GM18909 (cell line): ENCODE measurements around the gene PPARG.
"Not testable (repeated sequence)": the region's sequence is repeated elsewhere in the genome, so short reads cannot be mapped to it uniquely, and the experiment has no call there.

Experiments used
- ATAC-seq: cut with Tn5 transposase; IDR thresholded peaks from one replicate; pipeline ENCODE4 v1.9.1; 2021; ENCODE audit warnings: mild to moderate bottlenecking; ENCODE audit not compliant: unreplicated experiment, poor library complexity

PPARG gene

DNA sequence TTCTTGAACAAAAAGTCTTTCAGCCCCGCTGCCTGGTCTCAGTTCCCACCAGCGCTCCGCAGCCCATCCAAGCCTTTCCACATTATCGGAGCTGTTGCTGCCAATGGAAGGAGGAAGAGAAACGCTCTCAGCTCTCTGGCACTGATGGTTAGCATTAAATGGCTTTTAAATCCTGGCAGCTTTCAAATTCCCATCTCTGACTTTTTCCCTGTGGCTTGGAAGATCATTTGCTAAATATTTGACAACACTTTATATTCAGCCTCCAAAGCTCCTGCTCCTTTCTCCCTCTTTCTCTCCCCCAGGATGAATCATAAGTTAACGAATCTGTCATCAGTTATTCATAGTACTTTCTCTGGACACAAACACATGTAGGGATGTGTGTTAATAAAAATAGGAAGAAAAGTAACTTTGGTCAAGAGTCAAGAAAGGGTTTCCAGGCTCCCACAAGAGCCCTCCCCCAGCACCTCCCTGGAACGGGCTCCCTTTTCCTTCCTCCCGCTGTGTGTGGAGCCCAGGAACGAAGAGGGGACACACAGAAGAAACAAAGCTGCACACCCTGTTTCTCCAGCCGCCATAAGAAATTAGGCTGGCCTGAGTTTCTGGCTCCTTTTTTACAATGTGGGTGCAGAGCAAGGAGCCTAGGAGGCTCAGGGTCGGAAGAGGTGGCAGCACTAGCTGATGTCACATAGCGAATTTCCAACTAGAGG lies 147.8 kb downstream of the PPARG start:
- no peak for ATAC-seq

DNA sequence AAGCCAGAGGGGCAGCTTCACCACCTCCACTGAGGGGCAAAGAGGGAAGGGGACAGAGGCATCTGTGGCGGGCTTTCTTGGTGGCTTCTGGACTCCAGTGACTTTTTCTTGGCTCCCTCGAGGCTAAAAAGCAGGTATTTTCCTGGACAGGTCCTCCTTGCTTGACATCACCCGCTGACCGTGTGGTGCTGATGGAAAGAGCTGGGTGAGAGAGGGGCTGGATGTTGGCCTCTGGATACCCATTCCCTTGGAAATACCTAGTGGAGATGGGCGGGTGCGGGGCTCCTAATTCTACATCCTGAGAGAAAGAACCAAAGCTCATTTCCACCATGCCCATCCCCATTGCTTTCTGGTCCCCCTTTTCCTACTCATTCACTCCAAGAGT lies 148.3 kb downstream of the PPARG start:
- ATAC-seq = no peak

GRCh38 chr3:12437861-12438260 lies 149.0 kb downstream of the PPARG start:
- no peak for ATAC-seq

- no peak for ATAC-seq
These were observed 149.4 kb downstream of the PPARG start for GRCh38 chr3:12438318-12438717.

DNA sequence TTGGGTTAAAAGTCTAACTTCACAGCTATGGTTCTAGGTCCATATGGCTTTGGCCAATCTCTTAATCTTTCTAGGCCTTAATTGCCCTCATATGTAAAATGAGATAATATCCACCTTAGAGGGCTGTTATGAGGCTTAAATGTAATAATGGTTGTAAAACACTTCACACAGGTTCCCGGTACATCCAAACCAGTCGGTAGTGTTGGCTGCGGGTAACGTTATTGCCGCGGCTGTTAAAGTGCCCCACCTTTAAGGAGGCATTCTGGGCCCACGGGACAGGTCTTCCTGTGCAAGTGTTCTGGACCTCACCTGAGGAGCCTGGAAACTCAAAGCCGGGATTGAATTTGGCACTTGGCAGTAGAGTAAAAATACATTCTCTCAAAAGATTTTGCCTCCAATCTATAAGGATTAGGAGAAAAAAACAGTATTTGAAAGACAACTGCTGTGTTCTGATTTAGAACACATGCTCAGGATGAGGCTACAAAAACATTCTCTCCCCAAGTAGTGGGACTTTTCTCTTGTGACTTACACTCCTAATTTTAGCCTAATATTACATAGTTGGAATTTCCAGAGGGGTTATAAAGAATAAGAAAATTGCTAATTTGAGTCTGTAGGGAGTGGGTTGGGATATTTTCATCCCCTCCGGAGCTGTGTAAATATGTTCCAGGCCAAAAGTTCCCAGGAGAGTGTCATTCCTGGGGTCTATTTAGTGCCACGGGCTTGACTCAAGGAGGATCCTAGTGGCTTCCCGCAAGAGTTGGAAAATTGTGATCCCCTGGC lies 150.5 kb downstream of the PPARG start:
- no peak for ATAC-seq

DNA sequence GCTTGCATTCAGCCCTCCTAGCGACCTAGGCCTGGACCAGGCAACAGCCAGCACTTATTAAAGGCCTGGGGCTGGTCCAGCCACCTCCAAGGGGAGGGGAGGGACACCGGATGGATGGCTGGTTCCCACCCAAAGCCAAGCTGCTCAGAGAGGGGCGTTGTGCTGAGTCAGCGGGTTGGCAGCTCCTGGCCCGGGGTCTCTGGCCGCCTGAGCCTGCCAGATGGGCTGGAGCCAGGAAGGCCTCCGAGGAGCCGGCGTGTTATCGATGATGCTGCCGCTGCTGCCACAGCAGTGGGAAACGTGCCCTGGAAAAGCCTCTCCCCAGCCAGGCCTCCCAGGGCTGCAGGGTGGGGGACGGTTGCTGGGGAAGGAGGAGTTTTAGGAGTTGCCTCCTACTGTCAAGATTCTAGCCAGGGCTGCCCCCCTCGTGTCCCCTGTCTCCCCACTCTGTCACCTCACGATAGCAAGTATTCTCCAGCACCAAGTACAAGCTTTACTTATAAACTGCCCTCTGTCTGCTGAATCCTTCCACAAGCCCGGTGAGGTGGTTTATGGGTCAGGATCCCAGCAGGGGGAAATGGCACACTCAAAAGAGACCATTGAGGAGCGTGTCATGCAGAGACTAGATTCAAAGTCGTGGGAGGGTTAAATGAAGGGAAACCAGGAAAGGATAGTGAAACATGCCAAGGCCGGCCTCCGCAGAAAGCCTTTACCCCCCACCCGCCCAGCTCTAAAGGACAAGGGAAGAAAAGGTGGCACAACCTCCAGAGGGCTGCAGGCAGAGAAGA lies 152.3 kb downstream of the PPARG start:
- ATAC-seq = no peak

- ATAC-seq = no peak
These were observed 154.0 kb downstream of the PPARG start for GRCh38 chr3:12442654-12443501.

DNA sequence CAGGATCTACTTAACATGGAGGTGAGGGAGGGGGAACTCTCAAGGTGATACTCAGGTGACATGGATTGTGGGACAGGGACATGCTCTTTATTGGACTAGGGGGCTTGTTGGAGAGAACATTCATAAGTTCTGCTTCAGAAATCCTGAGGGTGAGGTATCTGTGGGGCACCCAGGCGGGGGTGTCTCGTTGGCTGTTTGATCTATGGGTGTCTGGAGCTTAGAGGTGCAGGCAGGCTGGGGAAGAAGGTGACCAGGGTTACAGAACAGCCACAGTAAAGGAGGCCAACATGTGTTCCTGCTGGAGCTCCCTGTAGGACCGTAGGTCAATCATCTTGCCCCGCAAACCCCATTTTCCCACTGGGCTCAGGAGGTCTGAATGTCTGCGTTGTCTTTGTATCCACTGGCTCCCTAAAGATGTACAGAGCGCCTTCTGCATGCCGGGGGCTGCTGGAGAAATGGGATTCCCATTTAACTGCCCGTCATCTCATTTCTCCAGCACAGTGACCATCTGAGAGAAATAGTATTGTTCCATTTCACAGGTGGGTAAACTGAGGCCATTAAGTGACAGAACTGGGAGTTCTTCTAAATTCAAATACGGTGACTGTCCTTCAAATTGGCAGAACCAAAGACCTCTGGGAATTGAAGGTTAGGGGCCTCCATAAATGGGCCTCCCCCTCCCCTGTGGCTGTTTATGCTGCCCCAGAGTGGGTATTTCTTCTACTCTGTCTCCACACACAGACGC lies 155.1 kb downstream of the PPARG start:
- no peak for ATAC-seq

- ATAC-seq = no peak
These were observed 156.0 kb downstream of the PPARG start for GRCh38 chr3:12444582-12445471.

GRCh38 chr3:12445523-12446240 lies 156.8 kb downstream of the PPARG start:
- ATAC-seq = no peak

GRCh38 chr3:12446298-12446697 lies 157.4 kb downstream of the PPARG start:
- ATAC-seq = no peak

- ATAC-seq = no peak
These were observed 158.2 kb downstream of the PPARG start for GRCh38 chr3:12447075-12447474.

DNA sequence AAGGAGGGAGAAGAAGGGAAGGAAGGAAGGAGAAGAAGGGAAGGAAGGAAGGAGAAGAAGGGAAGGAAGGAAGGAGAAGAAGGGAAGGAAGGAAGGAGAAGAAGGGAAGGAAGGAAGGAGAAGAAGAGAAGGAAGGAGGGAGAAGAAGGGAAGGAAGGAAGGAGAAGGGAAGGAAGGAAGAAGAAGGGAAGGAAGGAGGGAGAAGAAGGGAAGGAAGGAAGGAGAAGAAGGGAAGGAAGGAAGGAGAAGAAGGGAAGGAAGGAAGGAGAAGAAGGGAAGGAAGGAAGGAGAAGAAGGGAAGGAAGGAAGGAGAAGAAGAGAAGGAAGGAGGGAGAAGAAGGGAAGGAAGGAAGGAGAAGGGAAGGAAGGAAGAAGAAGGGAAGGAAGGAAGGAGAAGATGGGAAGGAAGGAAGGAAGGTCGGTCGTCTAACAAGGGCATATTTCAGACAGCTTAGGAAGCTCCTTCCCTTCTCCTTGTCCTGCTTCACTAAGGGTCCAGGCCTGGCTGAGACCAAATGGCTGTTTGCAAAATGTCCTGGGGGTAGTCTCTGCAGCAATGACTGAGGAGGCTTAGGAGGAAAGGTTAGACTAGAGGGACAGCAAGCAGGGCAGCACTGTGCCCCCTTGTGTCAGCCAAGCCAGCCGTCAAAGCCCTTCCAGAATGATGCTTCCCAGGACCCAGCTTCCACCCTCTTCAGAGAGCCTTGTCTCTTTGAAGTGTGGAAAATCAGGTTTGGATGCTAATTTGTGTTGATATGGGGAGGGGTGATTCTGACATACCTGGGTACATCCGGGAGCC lies 159.7 kb downstream of the PPARG start:
- ATAC-seq = not testable (repeated sequence)

DNA sequence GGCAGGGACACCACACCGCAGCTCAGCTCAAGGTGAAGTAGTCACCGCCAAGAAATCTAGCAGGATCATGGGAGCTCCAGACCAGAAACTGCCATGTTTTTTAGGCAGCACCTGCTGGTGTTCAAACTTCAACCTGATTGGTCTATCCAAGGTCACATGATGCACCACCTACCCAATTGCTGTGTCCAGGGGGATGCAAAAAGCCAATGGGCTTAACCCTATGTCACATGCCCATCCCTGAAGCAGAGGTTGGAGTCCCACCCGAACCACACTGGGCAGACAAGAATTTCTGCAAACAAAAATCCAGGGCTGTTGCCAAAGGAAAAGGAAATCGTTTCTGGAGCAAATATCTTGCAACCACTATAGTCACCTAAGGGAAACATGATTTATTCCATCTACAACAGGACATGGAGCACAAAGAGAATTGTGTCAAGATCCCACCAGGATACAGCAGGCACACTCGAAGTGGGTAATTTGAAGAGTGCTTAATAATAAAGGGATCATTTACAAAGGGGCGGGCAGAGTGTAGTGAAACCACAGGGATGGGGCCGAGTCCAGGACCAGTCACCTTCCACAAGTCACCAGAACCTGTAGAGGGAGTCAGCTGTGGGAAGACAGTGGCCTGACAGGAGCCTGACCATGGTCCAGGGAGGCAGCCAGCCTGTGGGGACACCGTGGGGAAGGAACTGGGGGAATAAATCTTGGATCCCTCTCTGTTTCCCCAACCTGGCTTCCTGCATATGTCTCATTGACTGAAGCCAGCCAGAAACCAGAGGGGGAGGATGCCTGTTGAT lies 161.2 kb downstream of the PPARG start:
- ATAC-seq = no peak

DNA sequence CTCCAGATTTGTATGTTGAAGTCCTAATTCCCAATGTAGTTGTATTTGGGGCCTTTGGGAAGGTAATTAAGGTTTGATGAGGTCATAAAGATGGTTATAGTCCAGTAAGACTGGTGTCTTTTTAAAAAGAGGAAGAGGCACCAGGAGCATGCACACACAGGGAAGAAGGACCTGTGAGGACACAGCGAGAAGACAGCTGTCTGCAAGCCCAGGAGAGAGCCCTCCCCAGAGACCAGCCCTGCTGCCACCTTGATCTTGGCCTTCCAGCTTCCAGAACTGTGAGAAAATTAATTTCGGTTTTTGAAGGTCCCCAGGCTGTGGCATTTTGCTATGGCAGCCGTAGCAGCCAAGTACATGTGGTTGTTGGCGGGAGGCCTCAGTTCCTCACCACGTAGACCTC lies 162.6 kb downstream of the PPARG start:
- ATAC-seq = no peak

DNA sequence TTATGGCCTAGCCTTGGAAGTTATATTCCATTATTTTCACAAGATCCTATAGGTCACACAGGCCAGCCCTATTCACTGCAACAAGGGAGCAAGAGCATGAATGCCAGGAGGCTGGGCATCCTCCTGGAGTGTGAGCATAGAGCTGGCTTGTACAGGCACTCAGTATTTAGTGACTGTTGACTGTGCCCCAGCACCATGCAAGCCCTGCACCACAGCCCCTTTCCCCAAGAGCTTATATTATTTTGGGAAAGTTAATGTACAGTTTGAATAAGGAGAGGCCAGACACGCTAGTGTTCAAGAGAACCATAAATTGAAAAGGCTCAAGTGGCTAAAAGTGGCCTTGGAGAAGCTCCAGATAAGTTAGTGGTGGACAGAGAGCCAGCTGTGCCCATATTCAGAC lies 163.1 kb downstream of the PPARG start:
- no peak for ATAC-seq
